Colonic mucosa (tissue), 4 donors: ENCODE data around the gene KXD1. TPM values are rescaled to one million over a fixed set of nuclear protein-coding genes. Genes with fewer than 3 reads are reported as not detected.

ENCODE experiments used
- DNase-seq: peaks from one replicate; pipeline ENCODE4 v3.0.0-alpha.2; 2020
- H3K27ac ChIP-seq: fragments of 200-600 bp; one replicate; pipeline ENCODE4 v1.8.0; 2021
- H3K27me3 ChIP-seq: fragments of 200-600 bp; one replicate; pipeline ENCODE4 v1.8.0; 2021
- H3K36me3 ChIP-seq: fragments of 200-600 bp; one replicate; pipeline ENCODE4 v1.8.0; 2021
- H3K4me1 ChIP-seq: fragments of 200-600 bp; one replicate; pipeline ENCODE4 v1.8.0; 2021; ENCODE audit warnings: mild to moderate bottlenecking
- H3K4me3 ChIP-seq: fragments of 200-600 bp; one replicate; pipeline ENCODE4 v1.8.0; 2021
- H3K9ac ChIP-seq, 2 donors: one replicate each; pipeline ENCODE4 v1.7.0; 2013; ENCODE audit warnings: control low read depth in 2 of 2, low read depth in 2 of 2, low read length in 2 of 2
- H3K9me3 ChIP-seq: fragments of 200-600 bp; one replicate; pipeline ENCODE4 v1.8.0; 2021
- CTCF ChIP-seq: fragments of 200-600 bp; IDR thresholded peaks from one replicate; pipeline ENCODE4 v1.8.0; 2022; ENCODE audit warnings: antibody characterized with exemption, mild to moderate bottlenecking
- intact Hi-C: fragments of 100-400 bp; cut with DNase I; formaldehyde crosslinking; loops from one replicate; pipeline ENCODE4 v1.14.1; 2022
- total RNA-seq, 2 donors: library from RNA; stranded (reverse); fragmentation: NEBNext Ultra II Directional in 1 of 2; extraction: Animal tissue kit (Norgen Biotek cat#: 25700) in 1 of 2; gene quantifications; one replicate each; pipeline ENCODE4 v1.2.1, GENCODE V29; 2021
- donor health status: healthy.
- donor health status: DM: no; HTN: no; CAD: no.
- donor health status: DM: no; HTN: no; CAD: no.

Gene KXD1
- total RNA-seq, 2 donors from 2014 or later = 66.8 to 80.4 TPM

GRCh38 chr19:18558604-18559003 is 934 bp downstream of the KXD1 start:
- Histone ChIP-seq H3K36me3 (no peaks in the 10 kb centered on the region), H3K4me1 (peaks cover 3% of the 10 kb centered on the region), H3K27ac (peak overlapping the region; percentile 91), H3K4me3 (peak overlapping the region; percentile 98), H3K27me3 (no peaks in the 10 kb centered on the region), H3K9me3 (no peaks in the 10 kb centered on the region), H3K9ac (peak overlapping the region; percentile 97 to 98)
- no peak for TF ChIP-seq CTCF
- DNase-seq = no peak
- intact Hi-C loops = no loop called here

GRCh38 chr19:18559685-18560084 is 2.0 kb downstream of the KXD1 start:
- Histone ChIP-seq H3K9me3 (no peaks in the 10 kb centered on the region), H3K27ac (no peak overlapping the region)
- intact Hi-C loops = loop anchor here (10.0 kb wide), 1 partner anchor 105 kb away; no protein-coding TSS in a partner anchor

GRCh38 chr19:18562086-18562485 is 4.4 kb downstream of the KXD1 start:
- Histone ChIP-seq H3K36me3 (peaks cover 16% of the 10 kb centered on the region), H3K4me3 (no peak overlapping the region), H3K9ac (no peak overlapping the region), H3K27me3 (no peaks in the 10 kb centered on the region), H3K9me3 (no peaks in the 10 kb centered on the region), H3K4me1 (peaks cover 3% of the 10 kb centered on the region), H3K27ac (no peak overlapping the region)
- no peak for TF ChIP-seq CTCF
- DNase-seq = no peak
- intact Hi-C loops = loop anchor here (10.0 kb wide), 1 partner anchor 107 kb away; no protein-coding TSS in a partner anchor

More at GRCh38 chr19:18559685-18560084, 2.0 kb downstream of the KXD1 start:
- Histone ChIP-seq H3K9ac (no peak overlapping the region), H3K4me1 (peaks cover 3% of the 10 kb centered on the region), H3K27me3 (no peaks in the 10 kb centered on the region), H3K36me3 (peaks cover 5% of the 10 kb centered on the region), H3K4me3 (no peak overlapping the region)
- no peak for DNase-seq
- no peak for TF ChIP-seq CTCF

- no peak for DNase-seq
- no peaks in the 10 kb centered on the region for H3K4me1 ChIP-seq
- H3K27me3 ChIP-seq = no peaks in the 10 kb centered on the region
- no peak for TF ChIP-seq CTCF
- H3K27ac ChIP-seq = no peak overlapping the region
- no peak overlapping the region for H3K4me3 ChIP-seq
- H3K36me3 ChIP-seq = peaks cover 16% of the 10 kb centered on the region
- intact Hi-C loops = loop anchor here (10.0 kb wide), 1 partner anchor 112 kb away; no protein-coding TSS in a partner anchor
- H3K9me3 ChIP-seq = no peaks in the 10 kb centered on the region
- H3K9ac ChIP-seq = no peak overlapping the region
Observed at GRCh38 chr19:18566953-18567352, 9.3 kb downstream of the KXD1 start.

GRCh38 chr19:18568367-18568766 is 10.7 kb downstream of the KXD1 start:
- no peak for DNase-seq
- H3K9me3 ChIP-seq = no peaks in the 10 kb centered on the region
- H3K4me1 ChIP-seq = peaks cover 10% of the 10 kb centered on the region
- H3K9ac ChIP-seq = no peak overlapping the region
- no peaks in the 10 kb centered on the region for H3K27me3 ChIP-seq
- no peak overlapping the region for H3K4me3 ChIP-seq
- peaks cover 16% of the 10 kb centered on the region for H3K36me3 ChIP-seq
- H3K27ac ChIP-seq = no peak overlapping the region
- no peak for TF ChIP-seq CTCF
- intact Hi-C loops = loop anchor here (10.0 kb wide), 1 partner anchor 114 kb away; no protein-coding TSS in a partner anchor
